Ectodermal cell (in vitro differentiated cells): ENCODE measurements around the gene PRMT7.

Experiments used
- H3K27ac ChIP-seq: 2 replicates; pipeline ENCODE4 v1.7.0; 2013; ENCODE audit warnings: mild to moderate bottlenecking, low read depth, low read length; ENCODE audit not compliant: insufficient read depth, poor library complexity, severe bottlenecking
- H3K27me3 ChIP-seq: 2 replicates; pipeline ENCODE4 v1.7.0; 2013; ENCODE audit warnings: mild to moderate bottlenecking, low read length; ENCODE audit not compliant: insufficient read depth, control insufficient read depth, poor library complexity, severe bottlenecking
- H3K36me3 ChIP-seq: one replicate; pipeline ENCODE4 v1.7.0; 2013; ENCODE audit warnings: low read length; ENCODE audit not compliant: control insufficient read depth, insufficient read depth
- H3K4me1 ChIP-seq: one replicate; pipeline ENCODE4 v1.7.0; 2013; ENCODE audit warnings: low read length; ENCODE audit not compliant: control insufficient read depth, insufficient read depth
- H3K4me3 ChIP-seq: 2 replicates; pipeline ENCODE4 v1.7.0; 2013; ENCODE audit warnings: low read depth, low read length, control low read depth; ENCODE audit not compliant: insufficient read depth
- H3K9me3 ChIP-seq: 2 replicates; pipeline ENCODE4 v1.7.0; 2013; ENCODE audit warnings: mild to moderate bottlenecking, low read length, moderate library complexity; ENCODE audit not compliant: control insufficient read depth
- WGBS, 2 experiments: methylation state at CpG; one replicate each; pipeline ENCODE4 v1.1.7; 2013; ENCODE audit warnings: missing lambda C conversion rate in 2 of 2; 5-methylcytosine and 5-hydroxymethylcytosine counted together

The PRMT7 gene

GRCh38 chr16:68356249-68356918 lies 45.6 kb downstream of the PRMT7 start:
- no peaks in the 10 kb centered on the region for H3K27me3 ChIP-seq
- no peak overlapping the region for H3K4me3 ChIP-seq
- H3K9me3 ChIP-seq = no peaks in the 10 kb centered on the region
- 94 to 96% methylated on average over 28 of the region's 28 CpGs for WGBS, 2 experiments
- no peak overlapping the region for H3K27ac ChIP-seq
- H3K4me1 ChIP-seq = peaks cover 4% of the 10 kb centered on the region
- peaks cover 26% of the 10 kb centered on the region for H3K36me3 ChIP-seq

GRCh38 chr16:68356919-68357286 lies 46.1 kb downstream of the PRMT7 start:
- 95 to 98% methylated on average over 5 of the region's 5 CpGs for WGBS, 2 experiments
- Histone ChIP-seq H3K27me3 (no peaks in the 10 kb centered on the region), H3K27ac (no peak overlapping the region), H3K4me3 (no peak overlapping the region), H3K36me3 (peaks cover 26% of the 10 kb centered on the region), H3K4me1 (peaks cover 4% of the 10 kb centered on the region), H3K9me3 (no peaks in the 10 kb centered on the region)

- WGBS, 2 experiments = 91 to 94% methylated on average over 9 of the region's 9 CpGs
- H3K27ac ChIP-seq = no peak overlapping the region
- H3K4me3 ChIP-seq = no peak overlapping the region
- H3K4me1 ChIP-seq = peaks cover 4% of the 10 kb centered on the region
- no peaks in the 10 kb centered on the region for H3K9me3 ChIP-seq
- peaks cover 26% of the 10 kb centered on the region for H3K36me3 ChIP-seq
- H3K27me3 ChIP-seq = no peaks in the 10 kb centered on the region
These were observed 46.7 kb downstream of the PRMT7 start for GRCh38 chr16:68357521-68357922.

GRCh38 chr16:68357923-68358322 lies 47.1 kb downstream of the PRMT7 start:
- H3K36me3 ChIP-seq = peaks cover 26% of the 10 kb centered on the region

GRCh38 chr16:68358951-68359350 lies 48.1 kb downstream of the PRMT7 start:
- no peaks in the 10 kb centered on the region for H3K9me3 ChIP-seq

More at GRCh38 chr16:68357923-68358322, 47.1 kb downstream of the PRMT7 start:
- no peaks in the 10 kb centered on the region for H3K27me3 ChIP-seq
- peaks cover 4% of the 10 kb centered on the region for H3K4me1 ChIP-seq
- H3K9me3 ChIP-seq = no peaks in the 10 kb centered on the region
- no peak overlapping the region for H3K27ac ChIP-seq
- 94 to 95% methylated on average over 11 of the region's 11 CpGs for WGBS, 2 experiments
- H3K4me3 ChIP-seq = no peak overlapping the region

GRCh38 chr16:68359398-68360191 lies 48.8 kb downstream of the PRMT7 start:
- H3K27ac ChIP-seq = no peak overlapping the region
- H3K36me3 ChIP-seq = peaks cover 19% of the 10 kb centered on the region
- no peaks in the 10 kb centered on the region for H3K27me3 ChIP-seq
- no peak overlapping the region for H3K4me3 ChIP-seq
- 94 to 95% methylated on average over 23 of the region's 23 CpGs for WGBS, 2 experiments
- H3K9me3 ChIP-seq = no peaks in the 10 kb centered on the region
- H3K4me1 ChIP-seq = peaks cover 17% of the 10 kb centered on the region

More at GRCh38 chr16:68358951-68359350, 48.1 kb downstream of the PRMT7 start:
- Histone ChIP-seq H3K4me3 (no peak overlapping the region), H3K36me3 (peaks cover 19% of the 10 kb centered on the region), H3K4me1 (peaks cover 11% of the 10 kb centered on the region), H3K27me3 (no peaks in the 10 kb centered on the region), H3K27ac (no peak overlapping the region)
- WGBS, 2 experiments = 93 to 96% methylated on average over 13 of the region's 13 CpGs

GRCh38 chr16:68360547-68360946 lies 49.7 kb downstream of the PRMT7 start:
- H3K9me3 ChIP-seq = no peaks in the 10 kb centered on the region

GRCh38 chr16:68360956-68361355 lies 50.1 kb downstream of the PRMT7 start:
- H3K36me3 ChIP-seq = peaks cover 18% of the 10 kb centered on the region
- no peaks in the 10 kb centered on the region for H3K27me3 ChIP-seq
- no peak overlapping the region for H3K4me3 ChIP-seq
- H3K4me1 ChIP-seq = peaks cover 18% of the 10 kb centered on the region
- 86 to 93% methylated on average over 14 of the region's 14 CpGs for WGBS, 2 experiments
- no peaks in the 10 kb centered on the region for H3K9me3 ChIP-seq
- H3K27ac ChIP-seq = no peak overlapping the region

More at GRCh38 chr16:68360547-68360946, 49.7 kb downstream of the PRMT7 start:
- peaks cover 19% of the 10 kb centered on the region for H3K36me3 ChIP-seq
- 95% methylated on average over 18 of the region's 18 CpGs for WGBS, 2 experiments
- H3K27me3 ChIP-seq = no peaks in the 10 kb centered on the region
- H3K4me1 ChIP-seq = peaks cover 18% of the 10 kb centered on the region
- no peak overlapping the region for H3K27ac ChIP-seq
- H3K4me3 ChIP-seq = no peak overlapping the region

GRCh38 chr16:68361485-68361884 lies 50.7 kb downstream of the PRMT7 start:
- H3K36me3 ChIP-seq = peaks cover 15% of the 10 kb centered on the region

GRCh38 chr16:68362262-68362913 lies 51.6 kb downstream of the PRMT7 start:
- Histone ChIP-seq H3K27ac (no peak overlapping the region), H3K4me3 (no peak overlapping the region), H3K9me3 (no peaks in the 10 kb centered on the region), H3K4me1 (peaks cover 18% of the 10 kb centered on the region), H3K36me3 (peaks cover 6% of the 10 kb centered on the region), H3K27me3 (no peaks in the 10 kb centered on the region)
- WGBS, 2 experiments = 90 to 91% methylated on average over 8 of the region's 8 CpGs

More at GRCh38 chr16:68361485-68361884, 50.7 kb downstream of the PRMT7 start:
- Histone ChIP-seq H3K9me3 (no peaks in the 10 kb centered on the region), H3K27ac (no peak overlapping the region), H3K4me3 (no peak overlapping the region), H3K27me3 (no peaks in the 10 kb centered on the region), H3K4me1 (peaks cover 18% of the 10 kb centered on the region)
- 77 to 84% methylated on average over 16 of the region's 16 CpGs for WGBS, 2 experiments
